HCT116 (cell line): ENCODE results near the gene TMPRSS11E. TPM values are rescaled to one million over a fixed set of nuclear protein-coding genes. Genes with fewer than 3 reads are reported as not detected.

Experiments
- ATAC-seq: fragments of 200-7000 bp; cut with Tn5 transposase; 2 replicates; pipeline ENCODE4 v1.9.1; 2020; ENCODE audit warnings: mild to moderate bottlenecking, moderate library complexity
- BruUV-seq: library from RNA; stranded (reverse); fragments of 400-500 nt; replicated peaks from 2 replicates; lab custom pipeline; 2021; lab: Mats Ljungman, UMichigan
- CTCF ChIA-PET: fragments of 300-600 bp; sonication (Branson Sonifier 250); formaldehyde crosslinking; loops from one replicate; lab custom pipeline; 2021; ENCODE audit warnings: antibody characterized with exemption; lab: Charles Lee
- POLR2A ChIA-PET: fragments of 300-600, 350-600 bp; sonication (Branson Sonifier 250); formaldehyde crosslinking; loops from one replicate; lab custom pipeline; 2021; ENCODE audit warnings: antibody characterized with exemption; lab: Charles Lee
- RAD21 ChIA-PET, 2 experiments: fragments of 300-600 bp; sonication (Branson Sonifier 250); formaldehyde crosslinking; loops; one replicate each; lab custom pipeline; 2023; ENCODE audit warnings: low total read pairs in 2 of 2; ENCODE audit not compliant: uncharacterized antibody in 2 of 2, unreplicated experiment in 2 of 2, low non-redundant PET in 1 of 2; lab: Charles Lee
- DNase-seq: peaks from one replicate; pipeline ENCODE4 v3.0.0-alpha.2; 2010; ENCODE audit warnings: low read depth, low spot score
- H2AFZ ChIP-seq: fragments of 200-600 bp; shearing (Covaris generic), sonication (generic); 2 replicates; pipeline ENCODE4 v1.6.1; 2017; ENCODE audit warnings: low read depth, mixed run types, mixed read lengths, antibody characterized with exemption, low read length; ENCODE audit not compliant: poor library complexity, severe bottlenecking
- H3K27ac ChIP-seq: 2 replicates; pipeline ENCODE4 v1.5.1; 2012; ENCODE audit warnings: low read depth, low read length
- H3K27me3 ChIP-seq: fragments of 200-600 bp; sonication (generic); 2 replicates; pipeline ENCODE4 v1.6.1; 2016; ENCODE audit warnings: mixed run types, low read length, mixed read lengths; ENCODE audit not compliant: insufficient read depth
- H3K36me3 ChIP-seq, 2 experiments: fragments of 200-500 bp in 1 of 2; fragments of 200-600 bp in 1 of 2; sonication (Bioruptor generic) in 1 of 2; sonication (generic) in 1 of 2; 2 replicates each; pipeline versions ENCODE4 v1.5.1 to v1.6.1; 2014 to 2016; ENCODE audit warnings: low read length in 2 of 2, inconsistent platforms in 1 of 2, mixed read lengths in 1 of 2, mixed run types in 1 of 2; ENCODE audit not compliant: insufficient read depth in 2 of 2, control insufficient read depth in 1 of 2
- H3K4me1 ChIP-seq, 2 experiments: fragments of 200-600 bp in 1 of 2; sonication (generic) in 1 of 2; 2 replicates each; pipeline versions ENCODE4 v1.5.1 to v1.6.1; 2012 to 2017; ENCODE audit warnings: low read length in 2 of 2, inconsistent platforms in 1 of 2, mild to moderate bottlenecking in 1 of 2, mixed read lengths in 1 of 2, mixed run types in 1 of 2, moderate library complexity in 1 of 2; ENCODE audit not compliant: insufficient read depth in 2 of 2, control insufficient read depth in 1 of 2
- H3K4me2 ChIP-seq: fragments of 200-600 bp; sonication (generic); 2 replicates; pipeline ENCODE4 v1.6.1; 2017; ENCODE audit warnings: mixed run types, low read length, mixed read lengths
- H3K4me3 ChIP-seq, 2 experiments: fragments of 200-600 bp in 1 of 2; sonication (generic) in 1 of 2; replicated peaks in 1 of 2; 2 replicates each; pipeline ENCODE4 v1.5.1; 2011 to 2016; ENCODE audit warnings: low read length in 2 of 2, control low read depth in 1 of 2, low read depth in 1 of 2, mild to moderate bottlenecking in 1 of 2, mixed read lengths in 1 of 2, mixed run types in 1 of 2
- H3K79me2 ChIP-seq: fragments of 200-600 bp; sonication (generic); 2 replicates; pipeline ENCODE4 v1.6.1; 2017; ENCODE audit warnings: mild to moderate bottlenecking, mixed run types, low read length, moderate library complexity, mixed read lengths; ENCODE audit not compliant: insufficient read depth
- H3K9ac ChIP-seq: fragments of 200-600 bp; sonication (generic); 2 replicates; pipeline ENCODE4 v1.6.1; 2016; ENCODE audit warnings: low read length, mixed read lengths
- H3K9me2 ChIP-seq: fragments of 200-600 bp; sonication (generic), shearing (Covaris generic); 2 replicates; pipeline ENCODE4 v1.6.1; 2017; ENCODE audit warnings: mixed run types, mild to moderate bottlenecking, moderate library complexity; ENCODE audit not compliant: insufficient read depth
- H3K9me3 ChIP-seq, 2 experiments: fragments of 200-500 bp in 1 of 2; fragments of 200-600 bp in 1 of 2; sonication (Bioruptor generic) in 1 of 2; sonication (generic) in 1 of 2; 2 replicates each; pipeline ENCODE4 v1.6.1; 2014 to 2017; ENCODE audit warnings: low read length in 2 of 2, mixed read lengths in 2 of 2, inconsistent platforms in 1 of 2, low read depth in 1 of 2, mild to moderate bottlenecking in 1 of 2, mixed run types in 1 of 2, moderate library complexity in 1 of 2; ENCODE audit not compliant: control insufficient read depth in 1 of 2, insufficient read depth in 1 of 2
- H4K20me1 ChIP-seq: fragments of 200-600 bp; sonication (generic), shearing (Covaris generic); 2 replicates; pipeline ENCODE4 v1.6.1; 2017; ENCODE audit warnings: mixed run types, mild to moderate bottlenecking, moderate library complexity; ENCODE audit not compliant: insufficient read depth
- CBX3 ChIP-seq: IDR thresholded peaks from 2 replicates; pipeline ENCODE4 v1.6.1; 2012; ENCODE audit warnings: low read depth
- CEBPB ChIP-seq: IDR thresholded peaks from 2 replicates; pipeline ENCODE4 v1.6.1; 2012; ENCODE audit warnings: low read depth
- CTCF ChIP-seq, 3 experiments: fragments of 200-600 bp in 1 of 3; sonication (generic) in 1 of 3; IDR thresholded peaks in 2 of 3; conservative IDR thresholded peaks in 1 of 3; 2 replicates each; pipeline ENCODE4 v1.5.1; 2012 to 2017; ENCODE audit warnings: low read depth in 2 of 3, low read length in 2 of 3, antibody characterized with exemption in 1 of 3, borderline replicate concordance in 1 of 3, control low read depth in 1 of 3, mild to moderate bottlenecking in 1 of 3, mixed read lengths in 1 of 3, mixed run types in 1 of 3, moderate library complexity in 1 of 3; ENCODE audit not compliant: insufficient read depth in 1 of 3
- EGR1 ChIP-seq: IDR thresholded peaks from 2 replicates; pipeline ENCODE4 v1.6.1; 2012; ENCODE audit warnings: low read depth
- ELF1 ChIP-seq: IDR thresholded peaks from 2 replicates; pipeline ENCODE4 v1.6.1; 2012; ENCODE audit warnings: low read depth, borderline replicate concordance
- EZH2 ChIP-seq: fragments of 200-600 bp; sonication (generic); IDR thresholded peaks from 2 replicates; pipeline ENCODE4 v1.6.1; 2017; ENCODE audit warnings: antibody characterized with exemption, mixed run types
- EZH2phosphoT487 ChIP-seq: fragments of 200-600 bp; IDR thresholded peaks from 2 replicates; pipeline ENCODE4 v1.6.1; 2018; ENCODE audit warnings: antibody characterized with exemption, borderline replicate concordance
- JUND ChIP-seq: IDR thresholded peaks from 2 replicates; pipeline ENCODE4 v1.6.1; 2012
- POLR2A ChIP-seq: IDR thresholded peaks from 2 replicates; pipeline ENCODE4 v1.7.0; 2011; ENCODE audit warnings: borderline replicate concordance; ENCODE audit not compliant: insufficient read depth, insufficient read length; ENCODE audit errors: extremely low read depth
- POLR2AphosphoS5 ChIP-seq: IDR thresholded peaks from 2 replicates; pipeline ENCODE4 v1.6.1; 2011; ENCODE audit warnings: mild to moderate bottlenecking, low read depth, low read length, moderate library complexity
- RAD21 ChIP-seq: IDR thresholded peaks from 2 replicates; pipeline ENCODE4 v1.6.1; 2012; ENCODE audit warnings: low read depth, mild to moderate bottlenecking
- SIN3A ChIP-seq: IDR thresholded peaks from 2 replicates; pipeline ENCODE4 v1.6.1; 2012; ENCODE audit warnings: low read depth
- SP1 ChIP-seq: IDR thresholded peaks from 2 replicates; pipeline ENCODE4 v1.6.1; 2012; ENCODE audit warnings: low read depth
- TCF7L2 ChIP-seq: IDR thresholded peaks from 2 replicates; pipeline ENCODE4 v1.7.0; 2011; ENCODE audit warnings: borderline replicate concordance, inconsistent platforms; ENCODE audit not compliant: insufficient read depth, insufficient read length; ENCODE audit errors: extremely low read depth
- YY1 ChIP-seq: IDR thresholded peaks from 2 replicates; pipeline ENCODE4 v1.6.1; 2011; ENCODE audit warnings: low read length, low read depth, moderate library complexity, mild to moderate bottlenecking; ENCODE audit not compliant: insufficient replicate concordance; ENCODE audit errors: extremely low read depth
- ZBTB33 ChIP-seq: IDR thresholded peaks from 2 replicates; pipeline ENCODE4 v1.6.1; 2011; ENCODE audit warnings: mild to moderate bottlenecking, low read length, moderate library complexity; ENCODE audit not compliant: insufficient replicate concordance; ENCODE audit errors: extremely low read depth
- ZNF274 ChIP-seq: fragments of 200-500 bp; sonication (Bioruptor generic); IDR thresholded peaks from 2 replicates; pipeline ENCODE4 v1.6.1; 2014; ENCODE audit warnings: mild to moderate bottlenecking, low read depth, low read length, inconsistent platforms
- intact Hi-C: fragments of 100-400 bp; cut with micrococcal nuclease; formaldehyde crosslinking; loops from 2 replicates; pipeline ENCODE4 v1.10.0; 2022
- total RNA-seq: library from RNA; stranded (reverse); gene quantifications from one replicate; pipeline ENCODE4 v1.2.1, GENCODE V29; 2021; ENCODE audit not compliant: unreplicated experiment
- TF ChIP-seq, protein P1 (sequence below): IDR thresholded peaks from 2 replicates; pipeline ENCODE4 v1.6.1; 2012
- TF ChIP-seq, protein P2 (sequence below): IDR thresholded peaks from 2 replicates; pipeline ENCODE4 v1.6.1; 2012; ENCODE audit warnings: low read depth

Gene TMPRSS11E
- total RNA-seq, 1 experiment from 2014 or later, result not detected

- TF ChIP-seq POLR2A (no peak), EZH2phosphoT487 (no peak), YY1 (no peak), SIN3A (no peak), TCF7L2 (no peak), CTCF (IDR thresholded peaks at IDR 0.05 in 2 of 3, conservative IDR thresholded peaks at IDR 0.05 in 1 of 3; ENCODE audit: borderline replicate concordance in 1 of 3, insufficient read depth in 1 of 3, low read depth in 2 of 3, low read length in 2 of 3) (no peak), EZH2 (no peak), CEBPB (no peak), EGR1 (no peak), ELF1 (no peak), CBX3 (no peak), POLR2AphosphoS5 (no peak), SP1 (no peak), JUND (no peak), RAD21 (no peak), ZNF274 (no peak), ZBTB33 (no peak)
- TF ChIP-seq, protein P1, sequence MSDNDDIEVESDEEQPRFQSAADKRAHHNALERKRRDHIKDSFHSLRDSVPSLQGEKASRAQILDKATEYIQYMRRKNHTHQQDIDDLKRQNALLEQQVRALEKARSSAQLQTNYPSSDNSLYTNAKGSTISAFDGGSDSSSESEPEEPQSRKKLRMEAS, result no peak
- TF ChIP-seq, protein P2, sequence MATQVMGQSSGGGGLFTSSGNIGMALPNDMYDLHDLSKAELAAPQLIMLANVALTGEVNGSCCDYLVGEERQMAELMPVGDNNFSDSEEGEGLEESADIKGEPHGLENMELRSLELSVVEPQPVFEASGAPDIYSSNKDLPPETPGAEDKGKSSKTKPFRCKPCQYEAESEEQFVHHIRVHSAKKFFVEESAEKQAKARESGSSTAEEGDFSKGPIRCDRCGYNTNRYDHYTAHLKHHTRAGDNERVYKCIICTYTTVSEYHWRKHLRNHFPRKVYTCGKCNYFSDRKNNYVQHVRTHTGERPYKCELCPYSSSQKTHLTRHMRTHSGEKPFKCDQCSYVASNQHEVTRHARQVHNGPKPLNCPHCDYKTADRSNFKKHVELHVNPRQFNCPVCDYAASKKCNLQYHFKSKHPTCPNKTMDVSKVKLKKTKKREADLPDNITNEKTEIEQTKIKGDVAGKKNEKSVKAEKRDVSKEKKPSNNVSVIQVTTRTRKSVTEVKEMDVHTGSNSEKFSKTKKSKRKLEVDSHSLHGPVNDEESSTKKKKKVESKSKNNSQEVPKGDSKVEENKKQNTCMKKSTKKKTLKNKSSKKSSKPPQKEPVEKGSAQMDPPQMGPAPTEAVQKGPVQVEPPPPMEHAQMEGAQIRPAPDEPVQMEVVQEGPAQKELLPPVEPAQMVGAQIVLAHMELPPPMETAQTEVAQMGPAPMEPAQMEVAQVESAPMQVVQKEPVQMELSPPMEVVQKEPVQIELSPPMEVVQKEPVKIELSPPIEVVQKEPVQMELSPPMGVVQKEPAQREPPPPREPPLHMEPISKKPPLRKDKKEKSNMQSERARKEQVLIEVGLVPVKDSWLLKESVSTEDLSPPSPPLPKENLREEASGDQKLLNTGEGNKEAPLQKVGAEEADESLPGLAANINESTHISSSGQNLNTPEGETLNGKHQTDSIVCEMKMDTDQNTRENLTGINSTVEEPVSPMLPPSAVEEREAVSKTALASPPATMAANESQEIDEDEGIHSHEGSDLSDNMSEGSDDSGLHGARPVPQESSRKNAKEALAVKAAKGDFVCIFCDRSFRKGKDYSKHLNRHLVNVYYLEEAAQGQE, result no peak
- DNase-seq, result no peak
- Histone ChIP-seq H3K27me3 (no peaks in the 10 kb centered on the region), H2AFZ (no peak overlapping the region), H3K9ac (no peak overlapping the region), H3K27ac (no peak overlapping the region), H3K4me1 (peaks cover 0 to 19% of the 10 kb centered on the region in 2 experiments; a peak in 2 of 4 replicates), H3K79me2 (no peaks in the 10 kb centered on the region), H3K9me2 (no peaks in the 10 kb centered on the region), H3K4me3 (no peak overlapping the region), H3K36me3 (no peaks in the 10 kb centered on the region), H3K4me2 (no peak overlapping the region), H4K20me1 (no peaks in the 10 kb centered on the region), H3K9me3 (no peaks in the 10 kb centered on the region)
- intact Hi-C loops, result no loop called here
- BruUV-seq, result no TSS peak
- RAD21 ChIA-PET, result no interaction called here
- POLR2A ChIA-PET, result no interaction called here
- CTCF ChIA-PET, result no interaction called here
- ATAC-seq, result no peak
Measured at GRCh38 chr4:68463796-68464195, 16.5 kb downstream of the TMPRSS11E start.
